GM21423 (cell line): ENCODE results near the gene TCEANC2.

Experiments
- ATAC-seq: cut with Tn5 transposase; IDR thresholded peaks from one replicate; pipeline ENCODE4 v1.9.1; 2021; ENCODE audit warnings: mild to moderate bottlenecking, moderate library complexity; ENCODE audit not compliant: unreplicated experiment

The TCEANC2 gene

DNA sequence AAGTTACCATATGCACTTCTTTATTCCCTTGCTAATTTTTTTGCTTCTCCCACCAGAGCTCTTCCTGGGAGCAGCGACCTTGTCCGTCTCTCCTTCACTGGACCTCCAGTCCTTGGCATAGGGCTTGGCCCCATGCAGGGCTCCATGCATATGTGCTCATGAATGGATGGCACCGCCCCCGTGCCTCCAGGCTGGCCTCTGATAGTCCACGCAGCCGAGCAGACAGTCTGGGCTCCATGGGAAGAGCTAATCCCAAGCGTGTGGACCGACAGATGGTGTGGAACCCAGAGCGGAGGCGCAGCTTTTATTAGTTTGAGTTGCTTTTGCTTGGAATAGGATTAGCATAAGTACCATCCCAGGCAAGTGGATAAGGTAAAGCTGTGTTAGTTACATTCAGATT is 57.6 kb downstream of the TCEANC2 start:
- no peak for ATAC-seq

DNA sequence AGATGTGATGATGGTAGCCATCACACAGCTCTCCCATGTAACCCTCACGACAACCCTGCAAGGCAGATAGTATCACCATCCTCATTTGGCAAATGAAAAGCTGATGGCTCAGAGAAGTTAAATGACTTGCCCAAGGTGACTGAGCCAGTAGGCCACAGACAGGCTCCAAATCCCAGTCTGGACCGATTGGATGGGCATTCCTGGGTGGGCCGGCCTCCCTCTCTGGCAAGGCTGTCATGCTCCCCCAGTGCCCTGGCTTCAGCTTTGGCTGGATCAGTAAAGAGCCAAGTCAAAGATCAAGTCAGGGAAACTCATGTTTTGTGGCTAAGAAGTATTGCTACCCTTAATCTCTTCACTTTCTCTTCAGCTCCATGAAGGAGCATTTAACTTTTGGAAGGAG is 58.2 kb downstream of the TCEANC2 start:
- ATAC-seq = no peak

DNA sequence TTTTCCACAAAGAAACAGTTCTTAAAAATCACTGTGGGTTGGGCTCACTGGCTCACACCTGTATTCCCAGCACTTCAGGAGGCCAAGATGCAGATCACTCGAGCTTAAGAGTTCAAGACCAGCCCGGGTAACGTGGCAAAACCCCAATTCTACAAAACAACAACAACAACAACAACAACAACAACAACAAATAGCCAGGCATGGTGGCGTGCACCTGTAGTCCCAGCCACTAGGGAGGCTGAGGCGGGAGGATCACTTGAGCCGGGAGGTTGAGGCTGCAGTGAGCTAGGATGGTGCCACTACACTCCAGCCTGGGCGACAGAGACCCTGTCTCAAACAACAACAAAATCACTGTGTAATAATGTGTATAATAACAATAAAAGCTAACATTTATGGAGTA is 58.6 kb downstream of the TCEANC2 start:
- ATAC-seq = no peak

DNA sequence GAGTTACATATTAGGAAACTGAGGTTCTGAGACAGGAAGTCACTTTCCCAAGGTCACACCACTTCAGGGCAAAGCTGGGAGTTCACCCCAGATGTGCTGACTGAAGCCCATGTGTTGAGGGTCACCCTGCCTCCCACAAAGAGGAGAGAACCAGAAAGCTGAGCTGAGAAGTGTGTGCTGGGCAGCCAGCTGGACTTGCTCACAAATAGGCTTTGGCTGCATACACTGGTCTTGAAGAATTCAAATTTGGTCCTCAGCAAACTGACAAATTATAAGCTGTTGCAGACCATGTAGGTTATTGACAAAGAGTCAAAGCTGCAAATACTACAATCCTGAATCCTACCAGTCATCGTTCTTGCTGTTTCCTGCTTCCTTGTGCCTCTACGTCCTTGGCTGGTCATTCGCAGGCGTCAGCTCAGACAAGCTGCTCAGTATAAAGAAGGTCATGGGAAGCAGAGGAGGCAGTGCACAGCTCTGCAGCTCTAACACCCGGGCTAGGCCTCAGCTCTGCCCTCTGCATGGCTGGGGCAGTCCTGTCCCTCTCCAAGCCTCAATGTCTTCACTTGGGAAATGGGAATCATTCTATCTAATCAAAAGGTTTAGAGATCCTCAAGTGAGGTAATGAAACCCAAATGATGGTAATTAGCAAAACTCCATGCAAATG is 59.4 kb downstream of the TCEANC2 start:
- no peak for ATAC-seq

DNA sequence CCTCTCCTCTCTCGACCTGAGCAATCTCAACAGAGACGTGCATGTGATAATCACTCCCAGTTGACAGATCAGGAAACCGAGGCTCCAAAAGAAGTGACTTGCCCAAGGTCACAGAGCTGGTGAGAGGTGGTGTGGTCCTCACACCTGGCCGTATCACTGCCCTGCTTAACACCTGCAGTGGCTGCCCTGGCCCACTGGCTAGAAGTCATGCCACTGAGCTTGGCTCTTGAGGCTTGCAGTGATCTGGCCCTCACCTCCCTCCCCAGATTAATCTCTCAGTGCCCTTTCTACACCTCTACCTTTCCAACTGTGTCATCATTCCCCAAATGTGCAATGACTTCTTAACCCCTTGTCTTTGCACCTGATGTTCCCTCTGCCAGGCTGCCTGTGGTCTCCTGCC is 60.6 kb downstream of the TCEANC2 start:
- no peak for ATAC-seq

DNA sequence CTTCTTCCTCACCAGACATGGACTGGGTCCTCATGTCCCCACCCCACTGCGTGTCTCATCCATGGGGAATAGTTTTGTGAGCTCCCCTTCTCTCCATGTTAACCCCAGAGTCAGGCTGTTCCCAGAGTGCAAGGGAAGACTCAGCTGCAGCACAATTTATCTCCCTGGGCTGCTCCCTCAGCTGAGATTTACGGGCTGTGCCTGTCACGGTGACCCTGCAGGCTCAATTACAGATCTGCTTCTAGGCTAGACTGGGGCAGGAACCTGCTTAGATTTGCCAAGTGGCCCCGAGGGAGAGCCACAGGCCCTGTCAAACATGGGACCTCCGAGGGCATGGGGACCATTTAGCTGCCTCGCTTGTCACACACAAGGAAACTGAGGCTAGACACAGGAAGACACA is 61.5 kb downstream of the TCEANC2 start:
- ATAC-seq = no peak

DNA sequence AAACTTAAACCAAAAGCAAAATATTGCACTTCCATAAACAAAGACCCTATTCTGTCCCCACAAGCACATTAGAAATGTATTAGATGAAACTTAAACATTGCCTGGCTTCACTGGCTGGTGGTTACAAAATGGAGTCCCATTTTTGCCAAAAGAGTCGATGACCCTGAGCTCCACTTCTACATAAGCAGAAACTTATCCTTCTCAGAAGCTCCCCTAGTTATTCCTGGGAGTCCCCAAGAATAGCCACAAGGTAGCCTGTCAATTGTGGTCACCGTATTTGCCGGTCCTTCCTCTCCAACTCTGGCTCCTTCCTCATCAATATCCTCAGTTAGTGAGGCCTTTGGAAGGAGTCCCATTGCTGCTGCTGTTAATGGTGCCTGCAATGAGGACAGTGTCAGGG is 62.1 kb downstream of the TCEANC2 start:
- no peak for ATAC-seq

DNA sequence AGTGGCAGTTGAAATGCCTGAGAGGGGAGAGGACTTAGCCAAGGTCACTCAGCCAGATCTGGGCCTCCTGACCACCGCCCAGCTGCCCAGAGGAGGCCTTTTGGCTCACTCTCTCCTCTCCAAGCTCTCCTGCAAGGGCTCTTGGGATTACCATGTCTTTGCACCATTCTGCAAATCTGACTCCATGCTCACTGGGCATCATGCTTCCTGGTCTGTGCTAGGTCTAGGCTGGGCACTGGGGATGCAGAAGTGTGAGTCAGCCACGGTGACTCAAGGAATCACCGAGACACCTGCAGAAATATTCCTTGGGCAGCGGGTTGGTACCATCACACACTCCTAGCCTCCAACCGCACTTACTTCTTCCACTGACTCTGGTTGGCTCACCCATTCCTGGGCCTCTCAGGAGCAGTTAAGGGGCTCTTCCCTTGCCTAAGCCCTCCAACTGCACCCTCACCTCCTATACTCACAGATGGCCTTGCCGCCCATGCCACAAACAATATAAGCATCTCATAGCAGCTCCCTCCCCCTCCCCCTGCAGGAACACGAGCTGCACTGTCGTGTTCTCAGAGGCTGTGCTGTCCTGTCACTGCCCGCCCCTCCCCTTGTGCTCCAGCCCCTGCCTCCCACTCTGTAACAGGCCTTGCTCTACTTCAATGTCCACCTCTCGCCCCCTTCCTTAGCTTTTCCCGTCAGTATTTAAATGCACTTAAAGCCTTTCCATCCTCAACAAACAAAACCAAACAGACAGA is 64.6 kb downstream of the TCEANC2 start:
- no peak for ATAC-seq

DNA sequence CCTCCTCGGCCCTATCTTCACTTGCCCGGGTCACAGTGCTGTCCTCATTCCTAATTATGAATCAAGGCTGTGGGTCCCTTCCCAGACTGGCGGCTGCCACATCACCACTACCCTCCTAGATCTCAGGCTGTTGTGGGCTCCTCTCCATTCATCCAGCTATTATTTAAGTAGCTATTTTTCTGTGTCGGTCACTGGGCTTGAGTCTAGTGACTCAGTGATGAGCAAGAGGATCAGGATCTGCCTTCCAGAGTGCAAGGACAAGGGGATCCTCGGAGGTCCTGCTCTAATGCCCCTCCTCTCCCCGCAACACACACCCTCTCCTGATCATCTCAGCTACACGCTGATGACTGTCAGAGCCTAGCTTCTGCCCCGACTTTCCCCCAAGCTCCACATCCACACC is 65.3 kb downstream of the TCEANC2 start:
- no peak for ATAC-seq

DNA sequence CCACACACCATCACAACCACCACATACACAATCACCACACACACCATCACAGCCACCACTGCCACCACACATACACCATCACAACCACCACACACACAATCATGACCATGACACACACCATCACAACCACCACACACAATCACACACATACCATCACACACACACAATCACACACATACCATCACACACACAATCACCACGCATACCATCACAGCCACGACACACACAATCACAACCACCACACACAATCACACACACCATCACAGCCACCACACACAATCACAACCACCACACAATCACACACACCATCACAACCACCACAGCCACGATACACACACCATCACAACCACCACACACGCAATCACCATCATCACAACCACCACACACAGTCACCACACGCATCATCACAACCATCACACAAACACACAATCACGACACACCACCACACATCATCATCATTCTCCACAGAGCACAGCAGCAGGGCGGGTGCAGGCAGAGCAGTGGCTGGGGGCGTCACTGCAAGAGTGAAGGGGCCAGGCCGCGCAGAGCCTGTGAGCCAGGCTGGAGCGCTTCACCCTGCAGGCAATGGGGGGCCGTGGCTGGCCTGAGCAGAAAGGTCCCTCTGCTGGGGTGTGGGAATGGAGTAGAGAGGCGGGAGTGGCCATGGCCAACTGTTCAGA is 66.8 kb downstream of the TCEANC2 start:
- ATAC-seq = no peak

DNA sequence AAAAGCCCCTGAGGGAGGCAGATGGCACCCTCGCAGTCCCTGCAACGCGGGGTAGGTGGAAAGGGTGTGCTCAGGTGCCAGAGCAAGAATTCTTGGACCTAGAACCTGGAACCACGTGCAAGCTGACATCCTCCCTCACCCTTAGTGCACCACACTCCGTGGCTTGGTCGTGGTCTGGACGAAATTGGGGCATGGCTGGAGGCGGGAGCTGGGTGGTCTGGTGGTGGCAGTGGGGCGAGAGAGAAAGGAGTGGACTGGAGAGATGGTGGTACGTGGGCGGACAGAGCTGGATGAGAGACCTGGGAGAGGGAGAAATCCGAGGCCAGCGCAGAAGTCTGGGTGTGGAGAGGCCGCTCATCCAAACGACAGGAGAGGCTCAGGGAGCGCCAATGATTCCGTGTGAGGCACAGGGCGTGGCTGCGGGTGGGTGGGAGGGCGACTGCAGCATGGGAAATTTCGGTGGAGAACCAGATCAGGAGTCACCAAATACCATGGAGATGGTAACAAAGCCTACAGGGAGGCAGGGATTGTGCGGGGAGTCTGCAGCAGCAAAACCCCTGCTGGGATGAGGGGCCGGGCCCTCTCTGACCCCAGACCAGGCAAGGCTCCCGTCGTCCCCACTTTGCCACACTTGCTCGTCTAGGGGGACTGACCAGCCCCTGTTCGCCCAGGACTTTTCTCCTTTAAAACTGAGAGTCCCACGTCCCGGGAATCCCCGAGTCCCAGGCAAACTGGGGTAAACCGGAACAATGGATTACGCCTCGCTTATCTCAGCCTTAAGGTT is 67.5 kb downstream of the TCEANC2 start:
- ATAC-seq = no peak

DNA sequence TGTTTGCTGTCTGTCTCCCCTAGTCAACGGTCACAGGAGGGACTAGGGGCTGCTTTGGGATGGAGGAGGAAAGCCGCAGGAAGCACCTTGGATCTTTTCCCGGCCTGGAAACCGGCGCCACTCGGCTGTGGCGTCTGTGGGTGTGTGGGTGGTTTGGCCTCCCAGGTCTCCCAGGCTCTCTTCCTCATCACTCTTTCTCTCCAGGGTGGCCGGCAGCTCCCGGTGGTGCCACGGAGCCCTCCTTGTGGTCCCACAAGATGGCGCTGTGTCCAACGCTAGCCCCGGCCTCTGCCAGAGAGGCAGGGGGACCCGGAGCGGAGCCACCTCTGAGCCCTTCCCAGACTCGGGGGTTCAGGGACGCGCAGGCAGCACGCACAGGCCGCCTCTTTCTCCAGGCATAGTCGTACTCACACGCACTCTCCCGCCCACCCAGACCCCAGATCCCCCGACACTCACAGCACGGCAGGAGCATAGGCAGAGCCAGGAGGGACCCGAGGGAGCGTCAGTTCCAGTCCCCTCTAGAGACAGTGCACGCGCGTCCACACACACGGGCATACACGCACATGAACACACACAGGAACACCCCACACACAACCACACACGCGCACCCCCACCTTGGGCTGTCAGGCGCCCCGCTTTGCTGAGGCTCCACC is 68.2 kb downstream of the TCEANC2 start:
- no peak for ATAC-seq

DNA sequence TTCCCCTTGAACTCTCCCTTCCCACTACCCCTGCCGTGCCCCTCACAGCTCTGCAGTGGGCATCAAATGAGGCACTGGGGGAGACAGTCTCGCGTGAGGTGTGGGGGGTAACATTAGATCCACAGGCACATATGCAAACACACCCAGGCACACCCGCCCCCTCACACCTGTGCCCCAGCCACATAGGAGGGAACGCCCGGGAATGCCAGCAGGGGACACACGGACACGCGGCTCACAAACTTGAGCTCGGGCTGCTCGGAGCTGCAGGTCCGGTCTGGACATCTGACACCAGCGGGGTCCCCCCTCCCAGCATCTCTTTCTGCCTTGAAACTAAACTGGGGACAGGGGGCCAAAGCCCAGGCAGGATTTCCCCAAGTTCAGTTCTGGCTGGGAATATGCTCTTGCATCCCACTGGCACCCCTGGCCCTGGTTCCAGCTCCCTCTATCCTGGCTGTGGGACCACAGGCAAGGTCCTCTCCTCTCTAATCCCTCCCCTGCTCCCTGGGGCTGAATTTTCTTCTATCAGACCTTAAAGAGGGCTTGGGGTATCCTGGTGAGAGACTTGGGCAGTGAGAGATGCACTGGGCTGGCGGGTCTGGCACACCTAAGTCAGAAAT is 68.8 kb downstream of the TCEANC2 start:
- ATAC-seq = no peak

DNA sequence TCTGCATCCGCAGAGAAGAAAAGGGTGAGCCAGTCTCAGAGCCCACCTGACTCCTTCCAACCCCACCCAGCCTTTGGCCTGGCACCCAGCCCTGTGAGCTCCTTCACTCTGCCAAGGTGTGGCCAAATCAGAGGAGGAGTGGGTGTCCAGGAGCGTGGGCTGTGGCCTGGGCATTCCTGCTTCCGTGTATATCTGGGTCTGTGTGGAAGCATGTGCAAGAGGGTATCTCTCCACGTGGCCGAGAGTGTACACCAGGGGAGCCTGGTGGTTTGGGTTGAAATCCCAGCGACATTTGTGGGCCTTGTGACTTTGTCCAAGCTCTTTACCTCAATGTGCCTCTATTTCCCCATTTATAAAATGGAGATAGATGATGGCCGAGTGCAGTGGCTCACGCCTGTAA is 69.6 kb downstream of the TCEANC2 start:
- no peak for ATAC-seq

DNA sequence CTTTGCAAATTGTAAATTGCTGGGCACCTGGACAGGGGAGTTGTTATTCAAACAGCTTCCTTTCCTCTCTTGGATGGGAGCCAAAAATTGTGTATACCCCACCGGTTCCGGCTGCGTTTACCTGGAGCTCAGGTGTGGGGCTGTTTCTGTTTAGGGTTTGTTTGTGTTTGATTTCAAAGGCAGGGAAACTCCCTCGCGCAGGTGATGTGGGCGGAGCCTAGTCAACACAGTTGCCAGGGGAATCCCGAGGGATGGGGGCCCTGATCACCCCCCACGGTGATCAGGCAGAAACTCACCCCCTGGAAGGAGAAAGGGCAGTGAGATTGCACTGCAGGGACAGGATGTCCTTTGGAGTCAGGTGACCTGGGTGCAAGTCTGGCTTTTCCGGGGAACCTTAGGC is 71.1 kb downstream of the TCEANC2 start:
- ATAC-seq = no peak

DNA sequence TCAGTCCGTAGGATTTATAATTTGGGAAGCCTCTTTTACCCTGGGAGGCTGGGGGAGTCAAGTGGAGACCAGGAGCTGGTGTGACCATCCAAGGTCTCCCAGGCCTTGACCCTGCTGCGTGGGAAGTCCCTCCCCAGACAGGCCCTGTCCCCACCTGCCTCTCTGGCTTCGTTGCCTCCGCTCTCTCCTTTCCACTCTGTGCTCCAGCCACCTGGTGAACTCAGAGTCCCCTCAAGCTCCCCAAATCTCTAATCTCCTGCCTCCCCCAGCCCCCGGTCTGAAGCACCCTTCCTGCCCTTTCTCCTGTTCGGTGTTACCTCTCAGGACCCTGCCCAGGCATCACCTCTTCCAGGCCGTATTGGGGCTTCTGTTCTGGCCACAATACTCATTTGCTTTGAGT is 71.5 kb downstream of the TCEANC2 start:
- ATAC-seq = no peak

DNA sequence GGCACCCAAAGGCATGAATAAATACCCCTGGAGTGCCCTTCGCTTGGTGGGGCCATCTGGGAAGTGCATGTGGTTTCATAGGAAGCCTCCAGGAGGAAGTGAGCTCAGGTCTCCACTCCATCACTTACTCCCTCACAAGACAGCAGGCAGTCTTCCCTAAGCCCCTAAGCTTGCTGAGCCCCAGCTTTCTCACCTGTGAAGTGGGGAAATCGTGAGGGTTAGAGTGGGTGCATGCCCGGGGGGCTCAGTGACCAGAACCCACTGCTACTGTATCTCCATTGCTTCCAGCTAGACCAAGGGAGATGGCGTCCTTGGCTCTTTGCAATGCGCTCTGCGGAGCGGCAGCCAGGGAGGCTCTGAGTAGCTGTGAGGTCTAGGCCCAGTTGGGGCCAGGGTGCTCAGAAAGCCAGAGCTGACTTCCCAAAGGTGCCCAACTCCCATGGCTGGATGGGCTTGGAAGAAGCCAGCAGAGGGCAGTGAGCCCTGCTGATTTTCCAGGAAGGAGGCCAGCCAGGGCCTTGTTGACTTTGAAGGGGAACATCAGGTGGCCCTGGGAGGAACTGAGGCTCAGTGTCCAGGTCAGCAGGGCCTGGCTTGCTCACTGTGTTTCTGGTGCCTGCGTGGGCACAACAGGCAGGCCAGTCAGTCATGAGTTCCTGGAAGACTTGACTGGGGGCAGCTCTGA is 72.1 kb downstream of the TCEANC2 start:
- no peak for ATAC-seq

DNA sequence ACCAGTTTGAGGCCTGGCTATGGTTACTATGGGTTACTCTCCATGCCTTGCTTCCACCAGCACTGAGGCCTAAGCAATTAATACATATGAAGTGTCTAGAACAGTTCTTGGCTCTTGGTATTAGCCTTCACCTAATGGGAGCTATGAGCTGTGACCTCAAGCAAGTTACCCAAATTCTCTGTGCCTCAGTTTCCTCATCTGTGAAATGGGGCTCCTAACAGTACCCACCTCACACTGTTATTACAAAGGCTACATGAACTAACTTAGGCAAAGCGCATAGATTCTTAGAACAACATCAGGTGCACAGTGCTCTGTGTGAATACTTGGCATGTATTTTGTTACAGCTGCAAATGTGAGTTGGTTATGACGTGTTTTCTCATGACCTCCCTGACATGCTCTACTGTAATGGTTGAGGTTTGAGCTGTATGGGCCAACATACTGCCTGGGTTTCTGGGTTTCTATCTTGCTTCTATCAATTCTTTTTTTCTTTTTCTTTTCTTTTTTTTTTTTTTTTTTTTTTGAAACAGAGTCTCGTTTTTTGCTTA is 72.9 kb downstream of the TCEANC2 start:
- ATAC-seq = no peak

DNA sequence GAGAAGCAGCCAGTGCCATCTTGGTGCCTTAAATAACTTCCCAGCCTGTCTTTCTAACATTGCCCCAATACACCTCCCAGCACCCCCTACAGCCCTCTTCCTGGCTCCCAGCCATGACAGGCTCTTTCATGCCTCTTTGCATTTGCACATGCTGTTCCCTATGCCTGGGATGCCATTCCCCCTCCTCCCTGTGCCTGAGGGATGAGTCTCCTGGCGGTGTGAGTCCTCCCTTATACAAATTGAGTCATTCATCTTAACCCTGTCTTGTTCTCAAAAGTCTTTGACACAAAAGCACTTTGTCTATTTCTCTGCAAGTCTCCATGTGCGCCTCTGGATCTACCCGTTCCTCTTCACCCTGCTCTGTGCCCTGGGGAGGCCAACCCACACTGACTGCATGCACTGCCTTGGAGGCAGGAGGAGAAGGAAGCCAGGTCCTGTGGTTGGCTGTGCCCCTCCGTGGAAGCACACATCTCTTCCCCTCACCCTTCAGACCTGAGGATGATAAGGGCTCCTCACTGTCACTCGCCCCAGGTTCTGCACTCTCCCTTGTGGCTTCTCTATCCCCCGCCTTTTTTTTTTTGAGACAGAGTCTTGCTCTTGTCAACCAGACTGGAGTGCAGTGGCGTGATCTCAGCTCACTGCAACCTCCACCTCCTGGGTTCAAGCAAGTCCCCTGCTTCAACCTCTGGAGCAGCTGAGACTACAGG is 74.3 kb downstream of the TCEANC2 start:
- ATAC-seq = no peak
